HG02623 (cell line): ENCODE results near the gene ZFX.
"Not testable (repeated sequence)": the region's sequence is repeated elsewhere in the genome, so short reads cannot be mapped to it uniquely, and the experiment has no call there.

Experiments
- ATAC-seq: cut with Tn5 transposase; IDR thresholded peaks from one replicate; pipeline ENCODE4 v1.9.1; 2021; ENCODE audit warnings: moderate library complexity; ENCODE audit not compliant: unreplicated experiment

The ZFX gene

GRCh38 chrX:24149351-24150050 is at the start of gene ZFX:
TSS of gene ZFX (plus strand) at chrX:24149729. CDS start at chrX:24172743, 23,014 bp downstream.
- ATAC-seq, result peak; percentile 34

GRCh38 chrX:24100713-24101112 is 48.8 kb upstream of the ZFX start:
- ATAC-seq, result no peak

- no peak for ATAC-seq
Measured at GRCh38 chrX:24110069-24110468, 39.5 kb upstream of the ZFX start.

DNA sequence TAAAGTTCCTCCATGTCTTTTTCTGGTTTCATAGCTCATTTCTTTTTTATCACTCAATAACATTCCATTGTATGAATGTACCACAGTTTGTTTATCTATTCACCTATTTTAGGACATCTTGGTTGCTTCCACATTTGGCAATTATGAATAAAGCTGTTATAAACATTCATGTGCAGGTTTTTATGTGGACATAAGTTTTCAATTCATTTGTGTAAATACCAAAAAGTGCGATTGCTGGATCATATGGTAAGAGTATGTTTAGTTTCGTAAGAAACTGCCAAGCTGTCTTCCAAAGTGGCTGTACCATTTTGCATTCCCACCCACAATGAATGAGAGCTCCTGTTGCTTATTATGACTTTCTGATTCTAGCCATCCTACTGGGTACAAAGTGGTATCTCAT is 36.3 kb upstream of the ZFX start:
- ATAC-seq, result no peak

GRCh38 chrX:24117258-24117657 is 32.3 kb upstream of the ZFX start:
- no peak for ATAC-seq

DNA sequence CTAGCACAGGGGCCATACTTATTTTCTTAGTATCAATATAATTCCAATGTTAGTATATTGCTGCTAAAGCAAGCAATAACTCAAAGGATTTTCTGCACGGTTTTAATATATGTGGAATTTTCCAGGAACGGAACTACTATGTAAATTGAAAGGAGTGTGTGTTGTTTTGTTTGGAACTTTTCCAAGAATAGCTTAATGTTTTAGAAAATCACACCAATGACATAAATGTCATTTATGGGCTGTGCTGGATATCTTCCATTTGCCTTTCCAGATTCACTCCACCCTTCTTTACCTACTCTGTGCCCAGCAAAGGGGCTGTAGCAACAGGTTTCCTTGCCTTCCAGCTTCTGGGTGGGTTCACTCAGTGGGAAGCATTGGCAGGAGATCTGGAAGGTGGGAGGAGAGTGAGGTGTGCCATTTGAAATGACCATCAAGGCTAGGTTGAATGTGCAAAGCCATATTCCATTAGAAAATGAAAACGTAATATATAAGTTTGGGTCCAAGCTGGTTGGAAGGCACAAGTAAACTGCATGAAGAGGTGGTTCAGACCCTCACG is 25.2 kb upstream of the ZFX start:
- no peak for ATAC-seq

DNA sequence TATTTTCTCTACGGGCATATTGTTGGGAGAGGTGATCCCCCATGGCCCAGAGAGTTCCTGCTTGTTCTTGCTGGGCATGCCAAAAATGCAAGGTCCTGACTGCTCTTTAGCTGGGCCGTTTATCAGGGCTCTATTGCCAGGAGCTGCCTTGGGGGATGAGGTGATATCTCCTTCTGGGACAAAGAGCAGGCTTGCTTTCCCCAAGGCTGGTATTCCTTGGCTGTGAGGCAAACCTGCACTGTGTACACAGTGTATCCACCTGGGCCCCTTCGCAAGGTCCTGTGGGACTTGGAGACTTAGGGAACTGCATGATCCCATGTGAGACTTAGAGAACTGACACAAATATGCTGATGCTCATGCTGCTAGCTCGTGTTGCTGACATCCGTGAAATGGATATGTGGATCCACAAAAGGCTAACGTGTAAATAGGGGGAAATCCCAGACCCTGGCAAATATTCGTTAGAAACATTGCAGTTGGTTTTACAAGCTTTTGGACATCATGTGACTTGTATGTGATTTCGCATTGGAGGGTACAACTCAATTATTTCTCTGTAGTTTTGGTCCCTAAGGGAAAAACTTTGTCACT is 24.4 kb upstream of the ZFX start:
- no peak for ATAC-seq

DNA sequence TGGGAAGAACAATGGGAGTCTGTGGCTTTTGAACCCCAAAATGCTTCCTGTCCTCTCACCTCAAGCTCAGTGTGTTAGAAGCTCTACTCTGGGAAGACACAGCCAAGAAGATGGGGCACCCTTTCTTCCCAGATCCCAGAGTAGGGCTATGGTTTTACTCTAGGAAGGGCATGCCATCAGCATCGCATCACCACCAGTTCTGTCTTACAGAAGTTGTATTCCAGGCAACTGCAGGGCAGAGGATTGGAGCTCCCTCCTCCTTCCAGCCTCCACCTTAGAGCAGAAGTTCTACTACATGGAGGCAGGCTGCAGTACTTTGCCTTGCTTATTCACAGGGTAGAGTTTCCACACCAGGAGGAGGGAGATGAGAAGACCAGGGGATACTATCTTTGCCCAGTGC is 18.1 kb upstream of the ZFX start:
- ATAC-seq, result no peak

GRCh38 chrX:24133312-24133711 is 16.2 kb upstream of the ZFX start:
- ATAC-seq, result no peak

GRCh38 chrX:24135768-24136167 is 13.8 kb upstream of the ZFX start:
- ATAC-seq, result not testable (repeated sequence)

DNA sequence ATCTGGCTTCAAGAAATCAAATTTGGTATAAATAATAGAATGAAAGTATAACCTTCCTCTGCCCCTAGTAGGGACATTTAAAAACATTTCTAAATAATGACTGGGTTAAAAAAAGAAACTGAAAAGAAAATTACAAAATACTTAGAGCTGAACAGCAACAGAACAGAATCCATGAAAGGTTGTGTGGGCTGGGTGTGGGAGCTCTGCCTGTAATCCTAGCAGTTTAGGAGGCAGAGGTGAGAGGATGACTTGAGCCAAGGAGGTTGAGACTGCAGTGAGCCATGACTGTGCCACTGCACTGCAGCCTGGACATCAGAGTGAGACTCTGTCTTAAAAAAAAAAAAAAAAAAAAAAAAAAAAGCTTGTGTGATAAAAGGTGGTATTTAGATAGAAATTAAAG is 12.3 kb upstream of the ZFX start:
- ATAC-seq, result no peak

DNA sequence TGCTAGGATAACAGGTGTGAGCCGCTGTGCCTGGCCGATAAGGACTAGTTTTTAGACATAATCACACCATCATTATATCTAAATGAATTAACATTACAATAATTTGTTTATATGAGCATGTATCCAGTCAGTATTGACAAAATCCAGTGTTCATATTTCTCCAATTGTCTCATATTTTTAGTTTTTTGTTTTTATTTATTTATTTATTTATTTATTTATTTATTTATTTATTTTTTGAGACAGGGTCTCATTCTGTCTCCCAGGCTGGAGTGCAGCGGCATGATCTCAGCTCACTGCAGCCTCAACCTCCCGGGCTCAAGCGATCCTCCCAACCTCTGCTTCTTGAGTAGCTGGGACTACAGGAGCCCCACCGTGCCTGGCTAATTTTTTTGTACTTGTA is 5.5 kb upstream of the ZFX start:
- ATAC-seq, result not testable (repeated sequence)

DNA sequence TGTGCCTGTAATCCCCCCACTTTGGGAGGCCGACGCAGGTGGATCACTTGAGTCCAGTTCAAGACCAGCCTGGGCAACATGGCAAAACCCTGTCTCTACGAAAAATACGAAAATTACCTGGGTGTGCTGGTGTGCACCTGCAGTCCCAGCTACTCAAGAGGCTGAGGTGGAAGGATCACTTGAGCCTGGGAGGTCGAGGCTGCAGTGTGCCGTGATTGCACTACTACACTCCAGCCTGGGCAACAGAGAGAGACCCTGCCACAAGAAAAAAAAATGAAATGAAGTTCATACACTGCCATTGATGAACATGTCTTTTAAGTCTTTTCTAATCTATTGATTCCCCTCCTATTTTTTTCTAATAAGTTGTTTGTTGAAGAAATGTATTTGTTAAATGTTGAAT is 5.0 kb upstream of the ZFX start:
- no peak for ATAC-seq

DNA sequence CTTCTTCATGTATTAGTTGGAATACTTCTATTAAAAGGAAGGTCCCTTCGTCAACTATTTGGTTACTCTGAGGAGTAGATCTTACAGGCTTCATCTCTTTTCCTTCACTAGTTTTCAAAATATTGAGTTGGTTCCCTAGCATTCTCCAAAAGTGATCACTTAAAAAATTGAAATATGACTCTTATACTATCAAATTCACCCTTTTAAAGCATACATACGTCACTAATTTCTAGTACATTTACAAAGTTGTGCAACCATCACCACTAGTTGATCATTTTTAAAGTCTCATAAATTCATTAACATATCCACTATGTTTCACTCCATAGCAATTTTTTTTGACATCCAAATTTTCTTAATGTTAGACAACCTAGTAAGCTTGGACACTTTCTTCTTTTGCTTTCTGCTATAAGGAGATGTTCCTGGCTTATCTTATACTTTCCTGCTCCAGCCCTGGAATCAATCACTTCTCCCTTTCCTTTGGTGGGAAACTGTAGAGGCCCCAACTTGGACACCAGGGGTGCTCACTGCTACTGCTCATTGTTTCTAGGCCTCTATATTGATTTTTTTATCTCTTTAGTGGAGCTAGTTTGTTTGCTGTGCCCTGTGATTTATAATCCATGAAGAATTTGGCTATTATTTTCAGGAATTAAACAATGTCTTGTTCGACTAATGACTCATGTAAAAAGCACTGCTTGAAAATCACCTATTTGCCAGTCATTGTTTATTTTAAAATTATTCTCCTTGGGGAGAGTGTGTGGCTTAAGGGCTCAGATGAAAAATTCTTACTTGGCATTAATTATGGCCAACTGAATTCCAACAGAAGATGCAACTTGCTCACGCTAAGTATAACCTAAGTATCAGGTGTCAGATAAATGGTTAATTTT is 4.0 kb upstream of the ZFX start:
- ATAC-seq, result no peak

DNA sequence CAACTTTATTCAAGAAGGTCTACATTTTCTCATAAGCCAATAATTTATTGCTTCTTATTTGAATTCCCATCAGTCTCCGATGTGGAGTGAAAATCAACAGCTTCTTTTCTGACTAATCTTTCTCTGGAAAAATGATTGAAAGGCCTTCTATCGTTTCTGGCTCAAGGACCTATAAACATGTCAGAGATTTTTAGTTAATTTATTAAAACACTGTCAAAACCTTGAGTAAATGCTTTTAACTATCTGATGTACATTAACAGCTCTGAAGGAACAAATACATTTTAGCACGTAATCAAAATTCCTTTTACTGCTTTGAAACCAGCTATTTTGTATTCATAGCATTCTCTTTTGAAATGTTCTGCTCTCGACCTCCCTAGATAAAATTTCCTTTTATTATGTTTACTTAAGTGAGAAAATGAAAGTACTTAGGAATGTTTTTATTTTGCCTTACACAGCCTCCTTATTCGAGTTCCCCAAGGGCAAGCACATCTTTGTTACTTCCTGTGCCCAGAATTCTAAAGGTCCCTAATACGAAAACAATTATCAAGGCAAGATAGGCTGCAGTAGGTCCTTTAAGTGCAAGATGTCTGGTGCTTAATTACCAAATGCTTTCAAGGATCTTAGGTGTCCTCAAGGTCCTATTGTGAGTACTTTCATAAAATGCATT is 3.1 kb upstream of the ZFX start:
- no peak for ATAC-seq

GRCh38 chrX:24147165-24147564 is 2.4 kb upstream of the ZFX start:
- ATAC-seq, result no peak

- ATAC-seq, result no peak
Measured at GRCh38 chrX:24148121-24148520, 1.4 kb upstream of the ZFX start.

DNA sequence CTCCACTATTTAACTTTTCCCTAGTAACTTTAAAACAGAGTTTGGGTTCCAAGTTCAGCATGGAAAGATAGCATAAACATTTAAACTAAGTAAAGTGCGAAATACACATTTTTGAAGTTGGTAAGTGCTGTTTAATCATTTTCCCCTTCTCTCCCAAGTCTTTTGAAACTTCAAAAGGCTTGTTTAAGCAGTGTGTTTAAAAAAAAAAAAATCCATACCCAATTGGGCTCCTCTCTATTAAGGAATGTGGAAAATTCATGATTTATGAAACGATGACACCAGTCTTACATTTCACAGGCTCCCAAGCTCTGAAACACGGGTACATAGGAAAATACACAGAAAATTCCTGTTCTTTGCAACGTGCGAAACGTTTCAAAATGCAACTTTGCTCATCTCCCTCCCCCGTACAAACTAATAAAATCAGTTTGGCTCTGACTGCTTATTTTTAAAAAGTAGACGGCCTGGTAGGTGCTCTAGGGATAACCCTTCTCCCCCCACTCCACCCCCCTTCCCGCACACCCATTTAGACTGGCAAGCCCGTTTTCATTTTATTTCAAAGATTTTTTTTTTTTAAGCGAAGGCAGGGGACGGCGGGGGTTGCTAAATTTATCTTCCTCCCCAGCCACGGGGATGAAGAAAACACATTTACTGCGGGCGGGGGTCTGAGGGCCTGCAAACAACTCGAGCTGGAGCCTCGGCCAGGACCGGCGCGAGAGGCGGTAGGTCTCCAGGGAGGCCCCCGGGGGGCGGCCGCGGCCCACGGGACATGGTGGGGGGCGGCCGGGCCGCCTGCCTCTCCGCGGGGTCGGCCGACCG is 786 bp upstream of the ZFX start:
- ATAC-seq, result no peak

- ATAC-seq, result peak; percentile 70
Measured at GRCh38 chrX:24150051-24150790, 692 bp downstream of the ZFX start.

- no peak for ATAC-seq
Measured at GRCh38 chrX:24150898-24151297, 1.4 kb downstream of the ZFX start.
